ENCODE data around the gene HOXA5. TPM values are rescaled to one million over a fixed set of nuclear protein-coding genes. Genes with fewer than 3 reads are reported as not detected.
A peak's percentile ranks its signal among the peaks of the same experiment; 100 is the strongest.

The HOXA5 gene
- total RNA-seq, 1 donor: 5.8 TPM

GRCh38 chr7:27158436-27159265, 15.2 kb upstream of the HOXA5 start:
- no peak overlapping the region for H3K4me2 ChIP-seq (ENCODE audit: insufficient read depth, low read length)
- H4K20me1 ChIP-seq (ENCODE audit: insufficient read depth, low read length): peaks cover 6% of the 10 kb centered on the region
- no peaks in the 10 kb centered on the region for H3K9me3 ChIP-seq (ENCODE audit: low read depth, low read length)
- no peak for DNase-seq (ENCODE audit: insufficient read length, low spot score, missing footprints)
- no peak overlapping the region for H3K4me3 ChIP-seq (ENCODE audit: insufficient read depth, low read length)
- TF ChIP-seq, protein P1, sequence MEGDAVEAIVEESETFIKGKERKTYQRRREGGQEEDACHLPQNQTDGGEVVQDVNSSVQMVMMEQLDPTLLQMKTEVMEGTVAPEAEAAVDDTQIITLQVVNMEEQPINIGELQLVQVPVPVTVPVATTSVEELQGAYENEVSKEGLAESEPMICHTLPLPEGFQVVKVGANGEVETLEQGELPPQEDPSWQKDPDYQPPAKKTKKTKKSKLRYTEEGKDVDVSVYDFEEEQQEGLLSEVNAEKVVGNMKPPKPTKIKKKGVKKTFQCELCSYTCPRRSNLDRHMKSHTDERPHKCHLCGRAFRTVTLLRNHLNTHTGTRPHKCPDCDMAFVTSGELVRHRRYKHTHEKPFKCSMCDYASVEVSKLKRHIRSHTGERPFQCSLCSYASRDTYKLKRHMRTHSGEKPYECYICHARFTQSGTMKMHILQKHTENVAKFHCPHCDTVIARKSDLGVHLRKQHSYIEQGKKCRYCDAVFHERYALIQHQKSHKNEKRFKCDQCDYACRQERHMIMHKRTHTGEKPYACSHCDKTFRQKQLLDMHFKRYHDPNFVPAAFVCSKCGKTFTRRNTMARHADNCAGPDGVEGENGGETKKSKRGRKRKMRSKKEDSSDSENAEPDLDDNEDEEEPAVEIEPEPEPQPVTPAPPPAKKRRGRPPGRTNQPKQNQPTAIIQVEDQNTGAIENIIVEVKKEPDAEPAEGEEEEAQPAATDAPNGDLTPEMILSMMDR (IDR thresholded peaks at IDR 0.05; ENCODE audit: extremely low read depth, low read depth, low read length): no peak
- no peaks in the 10 kb centered on the region for H3K27me3 ChIP-seq (ENCODE audit: insufficient read depth, low read length)
- no peak overlapping the region for H3K27ac ChIP-seq (ENCODE audit: low read depth, low read length)
- no peak overlapping the region for H2AFZ ChIP-seq (ENCODE audit: low read length)
- H3K79me2 ChIP-seq (ENCODE audit: insufficient read depth, low read length): peaks cover 59% of the 10 kb centered on the region
- peaks cover 17% of the 10 kb centered on the region for H3K4me1 ChIP-seq (ENCODE audit: insufficient read depth, low read length)
- H3K36me3 ChIP-seq (ENCODE audit: insufficient read depth, low read length): peaks cover 10% of the 10 kb centered on the region

- TF ChIP-seq, protein P1 (IDR thresholded peaks at IDR 0.05; ENCODE audit: extremely low read depth, low read depth, low read length): no peak
- Histone ChIP-seq H3K4me1 (ENCODE audit: insufficient read depth, low read length) (peaks cover 25% of the 10 kb centered on the region), H3K4me3 (ENCODE audit: insufficient read depth, low read length) (no peak overlapping the region), H3K27ac (ENCODE audit: low read depth, low read length) (no peak overlapping the region), H3K27me3 (ENCODE audit: insufficient read depth, low read length) (no peaks in the 10 kb centered on the region), H2AFZ (ENCODE audit: low read length) (no peak overlapping the region), H3K9me3 (ENCODE audit: low read depth, low read length) (no peaks in the 10 kb centered on the region), H3K4me2 (ENCODE audit: insufficient read depth, low read length) (no peak overlapping the region), H4K20me1 (ENCODE audit: insufficient read depth, low read length) (no peaks in the 10 kb centered on the region), H3K36me3 (ENCODE audit: insufficient read depth, low read length) (peaks cover 4% of the 10 kb centered on the region), H3K79me2 (ENCODE audit: insufficient read depth, low read length) (peaks cover 59% of the 10 kb centered on the region)
- peak; percentile 84 for DNase-seq (ENCODE audit: insufficient read length, low spot score, missing footprints)
Measured at GRCh38 chr7:27157702-27158431, 14.4 kb upstream of the HOXA5 start.

GRCh38 chr7:27156916-27157701, 13.6 kb upstream of the HOXA5 start:
- Histone ChIP-seq H3K4me3 (ENCODE audit: insufficient read depth, low read length) (peak overlapping the region; percentile 90), H3K79me2 (ENCODE audit: insufficient read depth, low read length) (peaks cover 56% of the 10 kb centered on the region), H4K20me1 (ENCODE audit: insufficient read depth, low read length) (no peaks in the 10 kb centered on the region), H3K27ac (ENCODE audit: low read depth, low read length) (no peak overlapping the region), H3K4me1 (ENCODE audit: insufficient read depth, low read length) (peaks cover 30% of the 10 kb centered on the region), H3K27me3 (ENCODE audit: insufficient read depth, low read length) (no peaks in the 10 kb centered on the region), H3K36me3 (ENCODE audit: insufficient read depth, low read length) (peaks cover 4% of the 10 kb centered on the region), H3K4me2 (ENCODE audit: insufficient read depth, low read length) (peak overlapping the region; percentile 97), H2AFZ (ENCODE audit: low read length) (peak overlapping the region; percentile 97), H3K9me3 (ENCODE audit: low read depth, low read length) (no peaks in the 10 kb centered on the region)
- peak; percentile 78 for DNase-seq (ENCODE audit: insufficient read length, low spot score, missing footprints)
- TF ChIP-seq, protein P1 (IDR thresholded peaks at IDR 0.05; ENCODE audit: extremely low read depth, low read depth, low read length): no peak

Data from osteoblast (primary cell).